HUES64 (cell line): Measurements from ENCODE around the gene MUC6.
"Not testable (repeated sequence)": the region's sequence is repeated elsewhere in the genome, so short reads cannot be mapped to it uniquely, and the experiment has no call there.

Experiments used
- H3K27ac ChIP-seq: 2 replicates; pipeline ENCODE4 v1.7.0; 2013; ENCODE audit warnings: low read depth, low read length, inconsistent platforms
- H3K27me3 ChIP-seq: 2 replicates; pipeline ENCODE4 v1.6.1; 2013; ENCODE audit warnings: mild to moderate bottlenecking, low read length; ENCODE audit not compliant: insufficient read depth
- H3K36me3 ChIP-seq: 2 replicates; pipeline ENCODE4 v1.6.1; 2013; ENCODE audit warnings: mild to moderate bottlenecking, low read length; ENCODE audit not compliant: insufficient read depth
- H3K4me1 ChIP-seq: 2 replicates; pipeline ENCODE4 v1.6.1; 2013; ENCODE audit warnings: mild to moderate bottlenecking, low read length, moderate library complexity; ENCODE audit not compliant: insufficient read depth
- H3K4me3 ChIP-seq: 2 replicates; pipeline ENCODE4 v1.5.1; 2013; ENCODE audit warnings: mild to moderate bottlenecking, low read length, moderate library complexity
- H3K9ac ChIP-seq: 2 replicates; pipeline ENCODE4 v1.6.1; 2013; ENCODE audit warnings: mild to moderate bottlenecking, low read depth, low read length
- H3K9me3 ChIP-seq: 2 replicates; pipeline ENCODE4 v1.6.1; 2013; ENCODE audit warnings: low read depth, low read length; ENCODE audit not compliant: insufficient read depth
- WGBS: fragments of 150-250, 120-280 bp; methylation state at CpG from one replicate; pipeline ENCODE4 v1.1.7; 2013; ENCODE audit warnings: missing lambda C conversion rate; 5-methylcytosine and 5-hydroxymethylcytosine counted together

MUC6 gene

GRCh38 chr11:985406-985805, 51.1 kb downstream of the MUC6 start:
- H3K36me3 ChIP-seq: peaks cover 84% of the 10 kb centered on the region
- 97% methylated on average over 21 of the region's 21 CpGs for WGBS

GRCh38 chr11:984546-984945, 52.0 kb downstream of the MUC6 start:
- peaks cover 75% of the 10 kb centered on the region for H3K36me3 ChIP-seq
- no peak overlapping the region for H3K27ac ChIP-seq
- H3K9me3 ChIP-seq: no peaks in the 10 kb centered on the region
- WGBS: 97% methylated on average over 15 of the region's 15 CpGs
- no peaks in the 10 kb centered on the region for H3K27me3 ChIP-seq
- H3K4me1 ChIP-seq: no peaks in the 10 kb centered on the region
- H3K4me3 ChIP-seq: no peak overlapping the region
- no peak overlapping the region for H3K9ac ChIP-seq

More at GRCh38 chr11:985406-985805, 51.1 kb downstream of the MUC6 start:
- no peak overlapping the region for H3K27ac ChIP-seq
- H3K9ac ChIP-seq: no peak overlapping the region
- H3K27me3 ChIP-seq: no peaks in the 10 kb centered on the region
- H3K4me3 ChIP-seq: no peak overlapping the region
- H3K9me3 ChIP-seq: no peaks in the 10 kb centered on the region
- no peaks in the 10 kb centered on the region for H3K4me1 ChIP-seq

- Histone ChIP-seq H3K27ac (no peak overlapping the region), H3K4me3 (no peak overlapping the region), H3K36me3 (peaks cover 72% of the 10 kb centered on the region), H3K9ac (no peak overlapping the region), H3K27me3 (no peaks in the 10 kb centered on the region), H3K9me3 (no peaks in the 10 kb centered on the region), H3K4me1 (no peaks in the 10 kb centered on the region)
- 96% methylated on average over 14 of the region's 14 CpGs for WGBS
Observed at GRCh38 chr11:981764-982163, 54.8 kb downstream of the MUC6 start.

GRCh38 chr11:980438-981357, 55.8 kb downstream of the MUC6 start:
- no peaks in the 10 kb centered on the region for H3K27me3 ChIP-seq
- no peaks in the 10 kb centered on the region for H3K4me1 ChIP-seq
- H3K27ac ChIP-seq: no peak overlapping the region
- H3K4me3 ChIP-seq: no peak overlapping the region
- peaks cover 64% of the 10 kb centered on the region for H3K36me3 ChIP-seq
- WGBS: 95% methylated on average over 26 of the region's 26 CpGs
- H3K9ac ChIP-seq: no peak overlapping the region
- no peaks in the 10 kb centered on the region for H3K9me3 ChIP-seq

- H3K4me1 ChIP-seq: no peaks in the 10 kb centered on the region
- no peak overlapping the region for H3K9ac ChIP-seq
- 93% methylated on average over 16 of the region's 16 CpGs for WGBS
- peaks cover 51% of the 10 kb centered on the region for H3K36me3 ChIP-seq
- H3K27ac ChIP-seq: no peak overlapping the region
- no peaks in the 10 kb centered on the region for H3K27me3 ChIP-seq
- H3K4me3 ChIP-seq: no peak overlapping the region
- no peaks in the 10 kb centered on the region for H3K9me3 ChIP-seq
Observed at GRCh38 chr11:978781-979180, 57.7 kb downstream of the MUC6 start.

GRCh38 chr11:977830-978720, 58.4 kb downstream of the MUC6 start:
- H3K27ac ChIP-seq: no peak overlapping the region
- no peaks in the 10 kb centered on the region for H3K4me1 ChIP-seq
- 93% methylated on average over 28 of the region's 28 CpGs for WGBS
- H3K36me3 ChIP-seq: peaks cover 55% of the 10 kb centered on the region
- no peak overlapping the region for H3K9ac ChIP-seq
- H3K4me3 ChIP-seq: no peak overlapping the region
- no peaks in the 10 kb centered on the region for H3K9me3 ChIP-seq
- no peaks in the 10 kb centered on the region for H3K27me3 ChIP-seq

- Histone ChIP-seq H3K4me1 (no peaks in the 10 kb centered on the region), H3K36me3 (peaks cover 63% of the 10 kb centered on the region), H3K4me3 (no peak overlapping the region), H3K9me3 (no peaks in the 10 kb centered on the region), H3K27me3 (no peaks in the 10 kb centered on the region), H3K27ac (no peak overlapping the region), H3K9ac (no peak overlapping the region)
- 92% methylated on average over 26 of the region's 26 CpGs for WGBS
Observed at GRCh38 chr11:976431-977160, 59.9 kb downstream of the MUC6 start.

GRCh38 chr11:975827-976226, 60.7 kb downstream of the MUC6 start:
- no peak overlapping the region for H3K9ac ChIP-seq
- no peaks in the 10 kb centered on the region for H3K9me3 ChIP-seq
- H3K4me3 ChIP-seq: no peak overlapping the region
- H3K27me3 ChIP-seq: no peaks in the 10 kb centered on the region
- no peak overlapping the region for H3K27ac ChIP-seq
- 81% methylated on average over 15 of the region's 15 CpGs for WGBS
- H3K36me3 ChIP-seq: peaks cover 61% of the 10 kb centered on the region
- H3K4me1 ChIP-seq: no peaks in the 10 kb centered on the region

- not testable (repeated sequence) for H3K9me3 ChIP-seq, H3K27me3 ChIP-seq, H3K4me1 ChIP-seq, H3K4me3 ChIP-seq, H3K27ac ChIP-seq, H3K9ac ChIP-seq
- H3K36me3 ChIP-seq: peaks cover 62% of the 10 kb centered on the region
- WGBS: 92% methylated on average over 41 of the region's 41 CpGs
Observed at GRCh38 chr11:975376-975775, 61.1 kb downstream of the MUC6 start.

- Histone ChIP-seq H3K27ac (no peak overlapping the region), H3K36me3 (peaks cover 57% of the 10 kb centered on the region), H3K27me3 (no peaks in the 10 kb centered on the region), H3K4me1 (no peaks in the 10 kb centered on the region), H3K9ac (no peak overlapping the region), H3K4me3 (no peak overlapping the region), H3K9me3 (no peaks in the 10 kb centered on the region)
- WGBS: 94% methylated on average over 11 of the region's 11 CpGs
Observed at GRCh38 chr11:973237-973636, 63.3 kb downstream of the MUC6 start.
